22Rv1 (cell line): ENCODE measurements around the gene DYRK2.

Source experiments
- CTCF ChIP-seq: fragments of 450-650 bp; IDR thresholded peaks from 2 replicates; pipeline ENCODE4 v1.5.1; 2017; ENCODE audit warnings: mild to moderate bottlenecking
- ZFX ChIP-seq: fragments of 450-650 bp; IDR thresholded peaks from 2 replicates; pipeline ENCODE4 v1.6.1; 2017; ENCODE audit warnings: antibody characterized with exemption, borderline replicate concordance

- TF ChIP-seq CTCF (no peak), ZFX (no peak)
These were observed 39.2 kb upstream of the DYRK2 start for GRCh38 chr12:67609226-67609870.
